ENCODE results near the gene MNT. TPM values are rescaled to one million over a fixed set of nuclear protein-coding genes. Genes with fewer than 3 reads are reported as not detected.

The MNT gene
- polyA plus RNA-seq, 1 donor (not counting 4 experiments of a cell fraction or from before 2014, with no cell fraction given), result 2.0 TPM

- dilution Hi-C loops (cut with MboI; ENCODE audit: extremely low pct_ligation_motif_present, low sequenced_read_pairs), result no loop called here
- H3K27ac ChIP-seq (ENCODE audit: control insufficient read depth, insufficient read depth, low read length), result no peak overlapping the region
- FAIRE-seq (no peak), DNase-seq (ENCODE audit: low read depth, low spot score) (no peak)
- H2AFZ ChIP-seq (ENCODE audit: control insufficient read depth, low read length), result no peak overlapping the region
- no peak overlapping the region for H3K9ac ChIP-seq (ENCODE audit: control insufficient read depth, extremely low read depth, insufficient read depth, low read length)
- H3K27me3 ChIP-seq (ENCODE audit: control insufficient read depth, extremely low read depth, insufficient read depth, low read length), result no peaks in the 10 kb centered on the region
- no peaks in the 10 kb centered on the region for H3K9me1 ChIP-seq (ENCODE audit: control insufficient read depth, extremely low read depth, insufficient read depth, low read length)
- TF ChIP-seq CTCF (optimal IDR thresholded peaks at IDR 0.05 in 1 of 3, IDR thresholded peaks at IDR 0.05 in 1 of 3, conservative IDR thresholded peaks at IDR 0.05 in 1 of 3; ENCODE audit: extremely low read depth in 1 of 3, insufficient read depth in 2 of 3, low read length in 3 of 3), result no peak
- no peak overlapping the region for H3K4me2 ChIP-seq (ENCODE audit: control insufficient read depth, extremely low read depth, insufficient read depth, low read depth, low read length)
- no peaks in the 10 kb centered on the region for H3K9me3 ChIP-seq (ENCODE audit: control insufficient read depth, low read depth, low read length)
- H3K4me3 ChIP-seq (ENCODE audit: control insufficient read depth in 2 of 3, extremely low read depth in 1 of 3, insufficient read depth in 2 of 3, low read depth in 1 of 3, low read length in 3 of 3), result no peak overlapping the region
- H3K79me2 ChIP-seq (ENCODE audit: control insufficient read depth, insufficient read depth, low read length), result no peaks in the 10 kb centered on the region
- peaks cover 4% of the 10 kb centered on the region for H4K20me1 ChIP-seq (ENCODE audit: control insufficient read depth, extremely low read depth, insufficient read depth, low read length)
- H3K36me3 ChIP-seq (ENCODE audit: control insufficient read depth in 2 of 2, extremely low read depth in 1 of 2, insufficient read depth in 2 of 2, low read length in 2 of 2), result peaks cover 3 to 4% of the 10 kb centered on the region in 2 experiments
- peaks cover 3% of the 10 kb centered on the region for H3K4me1 ChIP-seq (ENCODE audit: control insufficient read depth, extremely low read depth, insufficient read depth, low read length)
These were observed 57.4 kb downstream of the MNT start for GRCh38 chr17:2343421-2343820.

GRCh38 chr17:2338315-2338657, 62.6 kb downstream of the MNT start:
- peak overlapping the region; percentile 96 for H3K9ac ChIP-seq (ENCODE audit: control insufficient read depth, extremely low read depth, insufficient read depth, low read length)
- TF ChIP-seq CTCF (optimal IDR thresholded peaks at IDR 0.05 in 1 of 3, IDR thresholded peaks at IDR 0.05 in 1 of 3, conservative IDR thresholded peaks at IDR 0.05 in 1 of 3; ENCODE audit: extremely low read depth in 1 of 3, insufficient read depth in 2 of 3, low read length in 3 of 3) (no peak), EZH2 (IDR thresholded peaks at IDR 0.05; ENCODE audit: low read length) (no peak)
- peak overlapping the region; percentile 61 to 87 (median 66) for H3K4me3 ChIP-seq (ENCODE audit: control insufficient read depth in 2 of 3, extremely low read depth in 1 of 3, insufficient read depth in 2 of 3, low read depth in 1 of 3, low read length in 3 of 3)
- H3K27me3 ChIP-seq (ENCODE audit: control insufficient read depth, extremely low read depth, insufficient read depth, low read length), result no peaks in the 10 kb centered on the region
- H3K27ac ChIP-seq (ENCODE audit: control insufficient read depth, insufficient read depth, low read length), result peak overlapping the region; percentile 11
- H3K79me2 ChIP-seq (ENCODE audit: control insufficient read depth, insufficient read depth, low read length), result peaks cover 33% of the 10 kb centered on the region
- DNase-seq (ENCODE audit: low read depth, low spot score) (no peak), FAIRE-seq (no peak)
- H3K9me3 ChIP-seq (ENCODE audit: control insufficient read depth, low read depth, low read length), result no peaks in the 10 kb centered on the region
- H3K36me3 ChIP-seq (ENCODE audit: control insufficient read depth in 2 of 2, extremely low read depth in 1 of 2, insufficient read depth in 2 of 2, low read length in 2 of 2), result peaks cover 10 to 21% of the 10 kb centered on the region in 2 experiments
- H2AFZ ChIP-seq (ENCODE audit: control insufficient read depth, low read length), result peak overlapping the region; percentile 72
- H3K4me1 ChIP-seq (ENCODE audit: control insufficient read depth, extremely low read depth, insufficient read depth, low read length), result peaks cover 20% of the 10 kb centered on the region
- no peaks in the 10 kb centered on the region for H3K9me1 ChIP-seq (ENCODE audit: control insufficient read depth, extremely low read depth, insufficient read depth, low read length)
- dilution Hi-C loops (cut with MboI; ENCODE audit: extremely low pct_ligation_motif_present, low sequenced_read_pairs), result no loop called here
- peak overlapping the region; percentile 94 for H3K4me2 ChIP-seq (ENCODE audit: control insufficient read depth, extremely low read depth, insufficient read depth, low read depth, low read length)
- H4K20me1 ChIP-seq (ENCODE audit: control insufficient read depth, extremely low read depth, insufficient read depth, low read length), result no peaks in the 10 kb centered on the region

Data from keratinocyte (primary cell).